Neural cell (in vitro differentiated cells): ENCODE data around the gene KATNIP.

Experiments
- CTCF ChIP-seq: fragments of 450-650 bp; IDR thresholded peaks from 2 replicates; pipeline ENCODE4 v1.5.1; 2014; ENCODE audit warnings: antibody characterized with exemption, mild to moderate bottlenecking, moderate library complexity; ENCODE audit not compliant: poor library complexity, severe bottlenecking
- SMC3 ChIP-seq: fragments of 450-650 bp; conservative IDR thresholded peaks from 2 replicates; pipeline ENCODE4 v1.6.1; 2014; ENCODE audit warnings: antibody characterized with exemption, mild to moderate bottlenecking, moderate library complexity; ENCODE audit not compliant: poor library complexity

DNA sequence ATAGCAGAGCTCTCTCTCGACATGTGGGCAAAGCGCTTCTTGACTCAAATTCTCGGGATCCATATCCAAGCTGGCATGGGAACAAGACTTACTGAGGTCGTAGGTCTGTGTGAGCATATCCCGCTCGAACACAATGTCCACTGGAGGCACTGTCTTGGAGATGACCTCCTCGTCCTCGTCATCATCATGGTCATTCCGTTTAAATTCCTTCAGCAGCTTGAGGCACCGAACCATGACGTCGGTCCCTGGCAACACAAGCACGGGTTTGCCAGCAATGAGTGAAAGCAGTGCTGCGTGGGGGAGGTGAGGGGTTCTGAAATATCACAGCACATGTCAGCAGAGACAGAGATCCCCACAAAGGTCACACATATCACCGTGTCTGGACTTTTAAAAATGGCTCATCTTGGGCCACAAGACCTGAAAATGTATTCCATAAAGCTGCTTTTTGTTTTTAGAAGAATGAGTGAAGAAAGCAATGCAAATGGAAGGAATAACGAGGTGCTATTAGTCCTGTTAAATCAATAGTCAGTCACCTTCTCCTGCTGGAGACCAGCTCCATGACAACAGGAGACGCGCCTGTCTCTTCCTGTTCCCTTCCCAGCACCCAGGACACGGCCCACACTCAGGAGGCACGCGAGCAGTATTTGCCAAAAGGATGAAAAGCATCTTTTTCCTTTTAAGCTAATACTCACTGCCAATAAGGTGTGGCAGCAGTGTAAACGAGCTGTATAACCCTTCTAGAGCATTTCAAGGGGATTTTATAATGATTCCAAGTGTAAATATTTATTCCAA is 38.1 kb upstream of the KATNIP start:
- no peak for TF ChIP-seq CTCF
- no peak for TF ChIP-seq SMC3
